HT-29 (cell line): Measurements from ENCODE around the gene DLGAP4. TPM values are rescaled to one million over a fixed set of nuclear protein-coding genes. Genes with fewer than 3 reads are reported as not detected.
A peak's percentile ranks its signal among the peaks of the same experiment; 100 is the strongest.

Source experiments
- DNase-seq: peaks from one replicate; pipeline ENCODE4 v3.0.0-alpha.2; 2015; ENCODE audit warnings: low spot score
- total RNA-seq: library from RNA; depleted of rRNA; stranded (reverse); fragments of >200 nt; shearing (Covaris generic); gene quantifications from 2 replicates; pipeline ENCODE4 v1.2.3, GENCODE V29; 2014

Gene DLGAP4
- total RNA-seq, 1 experiment from 2014 or later = 37.0 TPM

DNA sequence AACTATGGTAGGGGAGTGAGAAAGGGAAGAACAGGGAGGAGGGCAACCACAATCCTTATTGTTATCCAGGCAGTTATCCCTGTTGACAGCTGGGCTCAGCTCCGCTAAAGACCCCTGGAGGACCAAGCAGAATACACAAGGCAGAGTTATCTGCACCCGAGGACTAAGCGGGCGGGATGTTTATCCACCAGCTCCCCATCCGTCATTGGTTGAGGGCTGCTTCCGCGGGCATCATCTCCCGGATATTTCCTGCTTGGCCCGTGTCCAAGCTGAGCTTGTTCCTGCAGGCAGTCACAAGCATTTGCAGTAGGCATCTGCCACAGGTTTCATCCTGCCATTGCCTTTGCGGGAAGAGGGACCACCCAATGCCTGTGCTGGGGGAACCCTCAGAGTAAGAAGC is 102.1 kb downstream of the DLGAP4 start:
- peak; percentile 94 for DNase-seq

DNA sequence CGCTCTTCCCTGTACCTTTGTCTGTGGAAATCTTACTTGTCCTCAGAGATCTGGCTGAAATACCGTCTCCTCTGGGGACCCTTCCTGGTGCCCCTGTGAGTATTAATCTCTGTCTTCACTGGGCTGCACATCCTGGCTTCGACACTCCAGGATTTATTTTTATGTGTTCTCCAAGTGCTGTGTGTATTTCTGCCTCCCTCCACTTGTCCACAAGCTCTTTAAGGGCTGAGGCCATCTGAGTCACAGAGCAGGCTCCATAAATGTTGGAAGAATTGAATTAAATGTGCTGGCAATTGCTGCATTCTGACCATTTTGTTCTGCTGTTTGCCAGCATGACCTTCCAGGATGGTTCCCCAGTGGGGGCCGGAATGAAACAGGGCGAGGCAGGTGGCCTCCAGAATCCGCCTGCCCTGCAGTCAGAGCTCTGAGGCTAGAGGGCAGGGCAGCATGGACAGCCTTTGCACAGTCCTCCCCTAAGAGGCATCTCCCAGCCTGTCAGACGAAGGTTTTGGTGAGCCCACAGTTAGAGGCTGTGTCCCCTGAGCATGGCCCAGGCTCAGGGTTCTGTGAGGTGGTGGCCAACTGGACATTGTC is 105.8 kb downstream of the DLGAP4 start:
- no peak for DNase-seq

DNA sequence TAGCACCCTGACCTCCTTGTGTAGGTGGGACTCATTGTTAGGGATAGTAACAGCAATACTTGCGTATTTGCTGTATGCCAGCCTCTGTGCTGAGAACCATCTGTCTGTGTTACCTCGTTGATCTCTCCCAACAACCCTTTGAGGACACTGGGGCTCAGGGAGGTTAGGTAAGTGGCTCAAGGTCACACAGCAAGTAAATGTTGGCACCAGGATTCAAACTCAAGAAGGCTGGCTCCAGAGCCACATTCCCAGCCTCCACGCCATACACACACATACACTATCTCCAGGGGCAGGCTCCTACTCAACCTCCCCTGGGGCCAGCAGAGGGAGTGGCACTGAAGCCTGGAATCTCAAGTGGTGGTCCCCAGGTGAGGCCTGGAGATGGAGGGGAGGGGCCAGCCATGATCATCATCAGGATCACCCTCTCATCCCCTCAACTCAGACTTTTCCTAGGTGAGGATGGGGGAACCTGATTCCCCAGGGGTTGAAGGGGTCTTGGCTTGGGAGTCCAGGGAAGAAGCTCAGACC is 109.4 kb downstream of the DLGAP4 start:
- no peak for DNase-seq

DNA sequence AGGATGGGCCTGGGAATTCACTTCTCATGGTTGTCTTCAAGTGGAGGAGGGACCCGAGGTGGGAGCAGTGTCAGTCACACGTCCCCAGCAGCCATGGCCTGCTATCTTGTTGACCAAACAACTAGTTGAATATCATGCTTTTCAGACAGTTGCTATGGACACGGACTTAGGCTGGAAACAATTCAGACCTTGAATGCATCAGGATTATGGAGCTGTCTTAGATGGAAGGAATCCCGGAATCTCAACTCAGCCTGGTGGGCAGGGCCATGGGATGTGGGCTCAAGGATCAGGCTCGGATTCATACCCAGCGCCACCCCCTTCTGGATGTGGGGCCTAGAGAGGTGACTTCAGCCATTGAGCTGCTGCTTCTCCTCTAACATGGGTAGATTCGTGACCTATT is 112.6 kb downstream of the DLGAP4 start:
- no peak for DNase-seq

DNA sequence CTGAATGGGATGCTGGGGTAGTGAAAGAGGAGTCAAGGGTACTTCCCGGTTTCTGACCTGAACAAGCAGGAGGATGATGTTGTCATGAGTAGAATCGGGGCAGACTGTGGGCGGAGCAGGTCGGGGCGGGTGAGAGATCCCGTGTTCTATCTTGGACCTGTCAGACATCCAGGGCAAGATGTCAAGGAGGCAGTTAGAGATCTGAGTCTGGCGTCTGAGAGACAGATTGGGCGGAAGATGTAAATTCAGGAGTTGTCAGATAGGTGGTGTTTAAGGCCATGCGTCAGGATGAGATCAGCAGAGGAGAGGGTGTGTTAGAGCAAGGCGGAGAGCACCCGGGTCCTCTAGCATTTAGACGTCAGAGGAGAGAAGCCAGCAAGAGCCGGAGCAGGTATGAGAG is 115.5 kb downstream of the DLGAP4 start:
- no peak for DNase-seq

DNA sequence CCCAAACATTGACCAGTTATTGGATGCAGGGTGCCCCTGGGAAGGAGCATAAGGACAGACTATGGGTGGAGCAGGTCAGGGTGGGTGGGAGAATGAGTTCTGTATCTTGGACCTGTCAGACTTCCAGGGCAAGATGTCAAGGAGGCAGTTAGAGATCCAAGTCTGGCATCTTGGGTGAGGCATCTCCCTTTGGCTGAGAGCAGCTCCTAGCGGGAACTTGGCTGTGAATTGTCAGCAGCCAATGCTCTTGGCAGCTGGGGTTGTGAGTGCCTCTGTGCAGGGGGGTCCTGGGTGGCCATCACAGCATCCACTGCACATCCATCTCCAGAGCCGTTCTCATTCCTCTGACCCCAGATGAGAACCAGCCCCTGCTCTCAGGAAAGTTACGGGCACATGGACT is 118.2 kb downstream of the DLGAP4 start:
- DNase-seq = no peak

DNA sequence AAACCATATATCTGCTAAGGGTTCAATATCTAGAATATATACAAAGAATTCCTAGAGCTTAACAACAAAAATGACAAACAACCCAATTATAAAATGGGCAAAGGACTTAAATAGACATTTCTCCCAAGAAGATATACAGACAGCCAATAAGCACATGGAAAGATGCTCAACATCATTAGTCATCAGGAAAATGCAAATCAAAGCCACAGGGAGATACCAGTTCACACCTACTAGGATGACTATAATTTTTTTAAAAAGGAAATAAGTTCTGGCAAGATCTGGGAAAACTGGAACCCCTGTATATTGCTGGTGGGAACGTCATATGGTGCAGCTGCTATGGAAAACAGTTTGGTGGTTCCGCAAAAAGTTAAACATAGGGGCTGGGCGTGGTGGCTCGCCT is 119.0 kb downstream of the DLGAP4 start:
- no peak for DNase-seq

DNA sequence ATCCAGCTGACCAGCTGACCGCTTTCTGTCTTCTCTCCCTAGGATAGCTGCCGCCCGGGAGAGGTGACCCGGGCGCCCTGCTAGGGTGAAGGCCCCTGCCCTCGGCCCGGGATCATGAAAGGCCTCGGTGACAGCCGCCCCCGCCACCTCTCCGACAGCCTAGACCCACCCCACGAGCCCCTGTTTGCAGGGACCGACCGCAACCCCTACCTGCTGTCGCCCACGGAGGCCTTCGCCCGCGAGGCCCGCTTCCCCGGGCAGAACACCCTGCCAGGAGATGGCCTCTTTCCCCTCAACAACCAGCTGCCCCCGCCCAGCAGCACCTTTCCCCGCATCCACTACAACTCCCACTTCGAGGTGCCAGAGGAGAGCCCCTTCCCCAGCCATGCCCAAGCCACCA is 125.5 kb downstream of the DLGAP4 start:
- DNase-seq = no peak

DNA sequence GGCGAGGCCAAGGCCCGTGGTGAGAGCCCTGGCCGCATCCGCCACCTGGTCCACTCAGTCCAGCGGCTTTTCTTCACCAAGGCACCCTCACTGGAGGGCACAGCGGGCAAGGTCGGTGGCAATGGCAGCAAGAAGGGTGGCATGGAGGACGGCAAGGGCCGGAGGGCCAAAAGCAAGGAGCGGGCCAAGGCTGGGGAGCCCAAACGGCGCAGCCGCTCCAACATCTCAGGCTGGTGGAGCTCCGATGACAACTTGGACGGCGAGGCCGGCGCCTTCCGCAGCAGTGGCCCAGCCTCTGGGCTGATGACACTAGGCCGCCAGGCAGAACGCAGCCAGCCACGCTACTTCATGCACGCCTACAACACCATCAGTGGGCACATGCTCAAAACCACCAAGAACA is 126.0 kb downstream of the DLGAP4 start:
- DNase-seq = no peak

DNA sequence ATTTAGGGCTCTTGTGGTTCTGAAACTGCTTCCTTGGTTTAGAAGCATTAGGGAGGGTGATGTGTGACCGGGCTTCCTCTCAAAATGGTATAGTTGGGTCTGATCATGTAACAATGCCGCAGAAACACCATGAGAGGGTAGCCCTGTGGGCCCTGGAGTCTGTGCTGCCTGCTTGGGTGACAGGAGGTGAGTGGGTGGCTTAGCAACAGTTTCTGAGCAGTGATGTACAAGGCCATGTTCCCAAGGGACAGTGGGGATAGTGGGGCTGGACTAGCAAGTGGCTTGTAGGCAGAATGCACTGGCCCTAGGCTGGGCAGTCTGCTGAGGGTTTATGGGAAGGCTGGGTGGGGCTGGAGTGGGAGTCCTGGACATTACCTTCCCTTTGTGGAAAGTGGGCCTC is 128.2 kb downstream of the DLGAP4 start:
- no peak for DNase-seq

DNA sequence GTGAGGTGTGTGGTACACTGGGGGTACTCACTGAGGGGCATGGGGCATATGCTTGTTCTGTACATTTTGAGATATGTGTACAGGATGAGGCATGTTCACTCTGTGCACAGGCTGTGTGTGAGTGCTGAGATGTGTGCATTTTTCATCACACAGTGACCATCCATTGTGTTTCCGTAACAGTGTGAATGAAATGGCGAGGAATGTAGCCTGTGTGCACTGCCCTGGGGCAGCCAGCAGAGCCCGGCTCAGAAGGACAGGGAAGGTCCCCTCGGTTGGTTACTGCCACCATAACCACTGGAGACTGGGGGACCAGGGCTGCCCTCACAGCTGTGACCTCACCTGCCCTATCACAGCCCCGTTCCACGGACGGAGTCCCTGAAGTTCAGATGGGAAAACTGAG is 129.0 kb downstream of the DLGAP4 start:
- no peak for DNase-seq

DNA sequence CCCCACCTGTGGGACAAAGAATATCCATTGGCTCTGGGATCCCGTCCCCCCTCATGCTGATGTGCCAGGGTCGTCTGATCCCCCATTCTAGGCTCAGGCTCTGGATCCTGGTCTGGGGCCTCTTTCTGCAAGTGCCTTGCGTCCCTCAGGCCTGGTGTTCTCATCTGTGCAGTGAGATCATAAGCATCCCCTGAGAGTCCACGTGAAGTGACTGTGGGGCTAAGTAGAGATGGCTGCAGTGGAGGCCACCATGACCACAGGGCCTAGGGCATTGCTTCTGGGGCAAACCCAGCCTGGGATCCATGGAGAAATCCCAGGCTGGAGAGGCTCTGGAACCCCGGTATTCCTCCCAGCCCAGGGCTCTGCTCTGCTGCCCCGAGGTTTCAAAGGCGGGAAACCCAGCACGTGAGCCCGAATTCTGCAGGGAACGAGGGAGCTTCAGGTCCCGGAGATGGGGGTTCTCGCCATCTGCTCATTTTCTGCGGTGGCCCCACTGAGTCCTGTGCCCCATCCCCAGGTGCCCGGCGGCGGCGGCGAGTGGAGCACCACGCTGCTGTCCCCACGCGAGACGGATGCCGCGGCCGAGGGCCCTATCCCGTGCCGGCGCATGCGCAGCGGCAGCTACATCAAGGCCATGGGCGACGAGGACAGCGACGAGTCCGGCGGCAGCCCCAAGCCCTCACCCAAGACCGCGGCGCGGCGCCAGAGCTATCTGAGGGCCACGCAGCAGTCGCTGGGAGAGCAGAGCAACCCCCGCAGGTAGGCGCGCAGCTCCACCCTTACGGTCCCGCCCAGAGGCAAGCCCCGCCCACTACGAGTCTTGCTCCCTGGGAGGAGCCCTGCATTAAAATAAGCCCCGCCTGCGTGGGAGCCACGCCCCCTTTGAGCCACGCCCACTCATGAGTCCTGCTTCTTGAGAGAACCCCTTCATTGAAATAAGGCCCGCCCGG is 129.7 kb downstream of the DLGAP4 start:
- DNase-seq = peak; percentile 76

DNA sequence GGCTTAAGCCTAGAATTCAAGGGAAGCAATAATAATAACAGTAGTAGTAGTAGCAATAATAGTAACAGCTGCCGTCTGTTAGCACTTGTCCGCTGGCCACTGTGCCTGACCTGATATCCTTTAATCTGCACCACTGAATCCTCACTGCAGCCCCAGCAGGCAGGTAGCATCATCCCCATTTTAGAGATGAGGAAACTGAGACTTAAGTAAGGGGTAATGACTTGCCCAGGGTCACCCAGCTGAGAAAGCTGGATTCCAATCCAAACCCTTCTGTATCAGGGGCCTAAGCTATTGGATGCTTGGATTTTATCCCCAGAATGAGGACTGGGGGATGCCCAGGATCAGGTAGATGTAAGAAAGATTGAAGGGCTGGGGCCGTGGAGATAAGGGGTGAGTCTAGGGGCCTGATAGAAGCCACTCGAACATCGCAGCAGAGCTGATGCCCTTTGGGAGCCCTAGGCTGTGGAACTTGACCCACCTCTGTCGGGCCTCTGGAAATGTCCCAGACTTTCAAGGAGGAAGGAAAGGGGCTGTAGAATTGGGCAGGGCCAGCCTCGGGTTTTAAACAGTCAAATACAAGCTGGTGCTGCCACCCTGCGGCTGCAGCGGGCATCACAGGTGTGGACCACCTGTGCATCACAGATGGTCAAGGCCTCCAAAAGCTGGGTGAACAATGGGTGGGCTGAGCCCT is 133.0 kb downstream of the DLGAP4 start:
- DNase-seq = peak; percentile 89

DNA sequence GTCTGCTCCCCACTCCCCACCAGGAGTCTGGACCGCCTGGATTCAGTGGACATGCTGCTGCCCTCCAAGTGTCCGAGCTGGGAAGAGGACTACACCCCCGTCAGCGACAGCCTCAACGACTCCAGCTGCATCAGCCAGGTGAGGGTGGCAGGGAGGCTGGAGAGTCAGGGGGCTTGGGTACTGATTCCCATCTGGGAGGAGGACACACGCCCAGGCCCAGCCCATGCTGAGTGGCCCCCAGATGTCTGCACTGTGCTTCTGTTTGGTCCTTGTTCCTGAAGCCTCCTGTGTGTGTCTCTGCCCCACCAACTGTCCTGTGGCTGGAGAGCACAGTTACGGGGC is 133.6 kb downstream of the DLGAP4 start:
- DNase-seq = no peak

DNA sequence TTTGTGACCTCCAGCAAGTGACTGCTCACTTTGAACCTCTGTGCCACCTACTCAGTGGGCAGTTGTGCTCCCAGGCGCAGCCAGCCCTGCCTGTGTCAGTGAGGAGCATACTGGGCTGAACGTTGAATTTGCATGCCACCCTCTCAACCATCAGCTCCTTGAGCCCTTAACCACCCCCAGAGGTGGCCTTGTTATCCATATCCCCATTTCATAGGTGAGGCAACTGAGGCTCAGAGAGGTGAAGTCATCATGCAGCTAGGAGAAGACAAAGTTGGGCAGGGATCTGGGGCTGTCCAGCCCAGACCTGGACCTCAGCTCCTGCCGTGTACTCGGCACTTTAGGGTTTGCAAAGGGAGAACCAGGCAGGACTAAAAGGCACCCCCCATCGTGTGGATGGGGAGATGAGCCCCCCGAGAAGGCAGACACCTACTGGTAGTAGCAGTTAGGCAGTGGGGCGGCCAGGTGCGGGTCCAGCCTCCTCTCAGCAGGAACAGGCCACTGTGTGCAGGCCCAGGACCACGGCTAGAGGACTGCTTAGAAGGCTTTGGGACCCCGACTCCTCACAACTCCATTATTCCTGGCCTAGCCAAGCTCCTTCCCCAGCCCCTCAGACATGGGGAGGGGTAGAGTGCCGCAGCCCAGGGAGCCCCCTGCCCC is 134.4 kb downstream of the DLGAP4 start:
- no peak for DNase-seq

DNA sequence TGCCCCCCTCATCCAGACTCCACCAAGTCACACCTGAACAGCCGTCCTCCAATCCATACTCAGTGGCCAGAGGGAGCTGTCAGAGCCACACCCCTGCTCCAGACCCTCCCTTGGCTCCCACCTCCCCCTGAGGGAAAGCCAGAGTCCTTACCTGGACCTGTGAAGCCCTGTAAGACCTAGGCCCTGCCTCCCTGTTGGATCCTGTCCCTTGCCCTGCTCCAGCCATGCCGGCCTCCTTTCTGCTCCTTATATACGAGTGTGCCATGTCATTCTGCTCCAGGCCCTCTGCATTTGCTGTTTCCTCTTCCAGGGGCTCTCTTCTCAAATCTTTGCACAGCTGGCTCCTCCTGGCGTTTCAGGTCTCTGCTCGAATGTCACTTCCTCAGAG is 134.9 kb downstream of the DLGAP4 start:
- no peak for DNase-seq

DNA sequence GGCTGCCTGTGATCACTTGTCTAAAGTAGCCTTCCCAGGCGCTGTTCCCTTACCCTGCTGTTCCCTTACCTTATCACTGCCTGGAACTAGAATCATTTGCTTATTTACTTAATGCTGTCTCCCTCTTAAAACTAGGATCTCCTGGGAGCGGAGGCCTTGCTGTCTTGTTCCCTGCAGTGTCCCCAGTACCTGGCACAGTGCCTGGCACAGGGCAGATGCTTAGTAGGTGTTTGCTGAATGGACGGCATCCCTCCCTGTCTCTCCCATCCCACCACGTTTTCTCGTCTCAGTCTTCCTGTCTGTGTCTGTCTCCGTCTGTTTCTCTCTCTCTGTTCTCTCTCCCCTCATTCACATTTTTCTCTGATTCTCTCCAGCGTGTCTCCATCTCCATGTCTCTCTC is 135.3 kb downstream of the DLGAP4 start:
- no peak for DNase-seq

DNA sequence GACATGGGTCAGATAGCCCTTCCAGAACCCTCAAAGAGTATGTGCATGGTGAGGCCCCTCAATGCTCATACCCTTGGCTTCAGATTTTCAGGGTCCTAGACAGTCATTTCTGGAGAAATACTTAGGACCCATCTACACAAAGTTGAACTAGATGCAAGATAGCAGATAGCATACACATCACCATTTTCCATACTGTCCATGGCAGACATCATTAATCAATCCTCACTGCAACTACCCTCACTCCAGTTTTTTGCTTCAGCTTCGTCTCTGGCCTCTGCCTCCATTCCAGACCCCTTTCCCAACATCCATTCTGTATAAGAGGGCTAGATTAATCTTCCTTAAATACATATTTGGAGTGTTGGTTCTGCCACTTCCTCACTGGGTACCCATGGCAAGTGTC is 139.7 kb downstream of the DLGAP4 start:
- no peak for DNase-seq

DNA sequence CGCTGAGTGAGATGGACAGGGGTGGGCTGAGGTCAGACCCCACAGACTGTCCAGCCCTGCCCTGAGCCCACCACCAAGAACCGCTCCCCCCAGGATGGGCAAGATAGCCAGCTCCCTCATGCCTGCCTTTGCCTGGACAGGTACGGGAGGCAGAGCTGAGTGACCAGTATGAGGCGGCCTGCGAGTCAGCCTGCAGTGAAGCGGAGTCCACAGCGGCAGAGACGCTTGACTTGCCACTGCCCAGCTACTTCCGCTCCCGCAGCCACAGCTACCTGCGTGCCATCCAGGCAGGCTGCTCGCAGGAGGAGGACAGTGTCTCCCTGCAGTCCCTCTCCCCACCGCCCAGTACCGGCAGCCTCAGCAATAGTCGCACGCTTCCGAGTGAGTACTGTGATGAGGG is 140.4 kb downstream of the DLGAP4 start:
- no peak for DNase-seq

DNA sequence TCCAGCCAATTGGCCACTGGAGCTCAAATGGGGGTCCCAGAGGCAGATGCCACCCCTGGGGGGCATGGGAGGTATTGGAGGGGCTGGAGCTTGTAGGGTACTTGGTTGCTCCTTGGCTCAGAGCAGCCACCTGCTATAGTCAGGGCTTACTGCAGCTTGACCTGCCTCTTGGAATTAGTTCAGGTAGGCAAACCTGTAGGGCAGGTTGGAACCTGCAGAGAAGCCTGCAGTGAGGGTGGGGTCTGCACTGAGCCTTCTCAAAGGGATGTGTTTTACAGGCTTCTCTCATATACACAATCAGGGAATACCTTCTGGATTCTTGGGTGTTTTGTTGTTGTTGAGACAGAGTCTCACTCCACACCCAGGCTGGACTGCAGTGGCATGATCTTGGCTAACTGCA is 141.0 kb downstream of the DLGAP4 start:
- DNase-seq = no peak

DNA sequence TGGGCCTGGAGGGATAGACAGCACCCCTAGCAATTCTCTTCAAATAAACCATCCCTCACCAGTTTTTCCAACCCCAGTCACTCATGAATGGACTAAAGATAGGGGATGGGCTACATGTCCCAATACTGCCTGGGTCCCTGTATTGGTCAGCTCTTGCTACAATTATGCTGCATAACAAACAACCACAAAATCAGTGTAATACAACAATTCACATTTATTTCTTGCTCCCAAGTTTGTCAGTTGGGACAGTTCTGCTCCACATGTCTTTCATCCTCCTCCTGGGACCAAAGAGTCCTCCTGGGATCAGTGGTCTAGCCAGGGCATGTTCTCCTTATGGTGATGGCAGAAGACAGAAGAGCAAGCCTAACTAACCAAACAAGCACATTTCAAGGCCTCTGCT is 143.5 kb downstream of the DLGAP4 start:
- no peak for DNase-seq

DNA sequence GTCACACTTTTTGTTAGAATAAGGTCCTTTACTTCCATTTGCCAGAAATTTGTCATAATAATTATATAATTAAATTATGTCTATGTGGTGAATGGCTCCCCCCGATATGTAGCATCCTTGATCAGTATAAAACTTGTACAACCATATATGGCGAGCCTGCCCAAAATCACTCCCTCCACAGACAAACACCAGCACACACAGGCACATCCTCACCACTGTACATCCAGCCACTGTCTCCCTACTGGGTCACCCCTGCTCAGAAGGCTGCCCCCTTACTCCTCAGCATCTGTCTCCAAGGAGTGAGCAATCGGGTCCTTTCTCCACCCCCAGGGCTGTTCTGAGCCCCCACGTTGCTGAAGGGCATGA is 148.2 kb downstream of the DLGAP4 start:
- no peak for DNase-seq
